B cell (primary cell): ENCODE results near the gene COA8. TPM values are rescaled to one million over a fixed set of nuclear protein-coding genes. Genes with fewer than 3 reads are reported as not detected.
A peak's percentile ranks its signal among the peaks of the same experiment; 100 is the strongest.

Experiments used
- ATAC-seq: fragments of 200-7000 bp; cut with Tn5 transposase; one replicate; pipeline ENCODE4 v1.10.0; 2021; ENCODE audit warnings: low read depth, mild to moderate bottlenecking, moderate number of reproducible peaks, moderate library complexity
- CTCF ChIA-PET: fragments of 350-600 bp; sonication (Branson Sonifier 250); formaldehyde crosslinking; loops from one replicate; lab custom pipeline; 2021; ENCODE audit warnings: antibody characterized with exemption, inconsistent platforms; lab: Charles Lee
- POLR2A ChIA-PET: fragments of 350-600 bp; sonication (Branson Sonifier 250); formaldehyde crosslinking; loops from one replicate; lab custom pipeline; 2021; ENCODE audit warnings: antibody characterized with exemption; lab: Charles Lee
- DNase-seq: peaks from one replicate; pipeline ENCODE4 v3.0.0; 2013
- H2AFZ ChIP-seq: 2 replicates; pipeline ENCODE4 v1.6.1; 2012; ENCODE audit warnings: mild to moderate bottlenecking, low read depth, low read length; ENCODE audit not compliant: insufficient read depth, poor library complexity, severe bottlenecking
- H3K27ac ChIP-seq, 2 donors: 1 replicate in 1 of 2; 2 replicates in 1 of 2; pipeline ENCODE4 v1.5.1; 2012 to 2013; ENCODE audit warnings: low read length in 2 of 2, mild to moderate bottlenecking in 2 of 2, moderate library complexity in 1 of 2
- H3K27me3 ChIP-seq, 4 experiments: fragments of 200-600 bp in 1 of 4; sonication (generic) in 1 of 4; replicated peaks in 1 of 4; 1 replicate in 2 of 4; 2 replicates in 2 of 4; pipeline versions ENCODE4 v1.6.1 to v1.7.0; 2013 to 2016; ENCODE audit warnings: low read length in 3 of 4, mild to moderate bottlenecking in 2 of 4, mixed read lengths in 1 of 4, moderate library complexity in 1 of 4; ENCODE audit not compliant: insufficient read depth in 4 of 4, control insufficient read depth in 3 of 4; ENCODE audit errors: control extremely low read depth in 1 of 4
- H3K36me3 ChIP-seq, 2 experiments: replicated peaks in 1 of 2; 1 replicate in 1 of 2; 2 replicates in 1 of 2; pipeline versions ENCODE4 v1.6.1 to v1.7.1; 2013; ENCODE audit warnings: low read length in 1 of 2; ENCODE audit not compliant: insufficient read depth in 2 of 2, control insufficient read depth in 1 of 2; ENCODE audit errors: control extremely low read depth in 1 of 2, extremely low read depth in 1 of 2
- H3K4me1 ChIP-seq, 2 donors: fragments of 200-600 bp in 1 of 2; sonication (generic) in 1 of 2; 1 replicate in 1 of 2; 2 replicates in 1 of 2; pipeline versions ENCODE4 v1.5.1 to v1.6.1; 2013 to 2017; ENCODE audit warnings: low read length in 2 of 2; ENCODE audit not compliant: control insufficient read depth in 2 of 2, insufficient read depth in 2 of 2
- H3K4me2 ChIP-seq: replicated peaks from 2 replicates; pipeline ENCODE3; 2012; ENCODE audit warnings: mild to moderate bottlenecking, low read depth, low read length; ENCODE audit not compliant: poor library complexity, severe bottlenecking
- H3K4me3 ChIP-seq, 5 experiments: fragments of 200-600 bp in 1 of 5; sonication (generic) in 1 of 5; 1 replicate in 3 of 5; 2 replicates in 2 of 5; pipeline versions ENCODE4 v1.5.1 to v1.7.0; 2011 to 2016; ENCODE audit warnings: low read length in 4 of 5, mild to moderate bottlenecking in 4 of 5, low read depth in 2 of 5, control low read depth in 1 of 5, moderate library complexity in 1 of 5; ENCODE audit not compliant: insufficient read depth in 1 of 5; ENCODE audit errors: control extremely low read depth in 1 of 5, extremely low read depth in 1 of 5
- H3K79me2 ChIP-seq: fragments of 200-600 bp; sonication (generic); one replicate; pipeline ENCODE4 v1.6.0; 2016; ENCODE audit warnings: low read length; ENCODE audit not compliant: control insufficient read depth, insufficient read depth
- H3K9ac ChIP-seq: fragments of 200-600 bp; sonication (generic); 2 replicates; pipeline ENCODE4 v1.6.1; 2017; ENCODE audit warnings: mild to moderate bottlenecking, low read length, moderate library complexity
- H3K9me3 ChIP-seq, 3 donors: one replicate each; pipeline versions ENCODE4 v1.6.1 to v1.7.1; 2013; ENCODE audit warnings: low read length in 2 of 3; ENCODE audit not compliant: control insufficient read depth in 2 of 3, insufficient read depth in 1 of 3; ENCODE audit errors: control extremely low read depth in 1 of 3
- H4K20me1 ChIP-seq: 2 replicates; pipeline ENCODE4 v1.6.0; 2012; ENCODE audit warnings: mild to moderate bottlenecking, low read length; ENCODE audit not compliant: insufficient read depth, control insufficient read depth, poor library complexity, severe bottlenecking
- H3K27ac Mint-ChIP-seq: one replicate; pipeline ENCODE4 v1.8.0; 2021; ENCODE audit warnings: mixed read lengths
- H3K27me3 Mint-ChIP-seq: one replicate; pipeline ENCODE4 v1.8.0; 2021; ENCODE audit warnings: mixed read lengths
- H3K4me1 Mint-ChIP-seq: one replicate; pipeline ENCODE4 v1.8.0; 2021; ENCODE audit warnings: mixed read lengths
- H3K4me3 Mint-ChIP-seq: one replicate; pipeline ENCODE4 v1.8.0; 2021; ENCODE audit warnings: mixed read lengths
- H3K9me3 Mint-ChIP-seq: one replicate; pipeline ENCODE4 v1.8.0; 2022; ENCODE audit warnings: mixed read lengths; ENCODE audit not compliant: insufficient read depth
- EZH2 ChIP-seq: IDR thresholded peaks from 2 replicates; pipeline ENCODE4 v1.6.1; 2012; ENCODE audit warnings: borderline replicate concordance, low read depth, mild to moderate bottlenecking, moderate library complexity, low read length; ENCODE audit not compliant: insufficient read depth, poor library complexity, severe bottlenecking
- WGBS: methylation state at CpG from one replicate; pipeline ENCODE4 v1.1.5; 2013; ENCODE audit warnings: missing lambda C conversion rate; ENCODE audit not compliant: insufficient coverage; 5-methylcytosine and 5-hydroxymethylcytosine counted together
- intact Hi-C: fragments of 100-400 bp; cut with micrococcal nuclease; formaldehyde crosslinking; loops from one replicate; pipeline ENCODE4 v1.10.0; 2022
- polyA plus RNA-seq: library from polyadenylated mRNA; depleted of rRNA; stranded (reverse); fragments of >200 nt; gene quantifications from 2 replicates; pipeline ENCODE4 v1.2.3, GENCODE V29; 2012
- total RNA-seq, 2 donors: library from RNA; stranded (reverse); fragments of 120-200 nt in 1 of 2; gene quantifications; 1 replicate in 1 of 2; 2 replicates in 1 of 2; pipeline versions ENCODE4 v1.2.3 to v1.2.4, GENCODE V29; 2013 to 2022
- TF ChIP-seq, protein P1 (sequence below): fragments of 200-600 bp; IDR thresholded peaks from one replicate; pipeline ENCODE4 v1.8.0; 2022; ENCODE audit warnings: antibody characterized with exemption, mild to moderate bottlenecking

COA8 gene
- total and polyA plus RNA-seq, 2 donors (not counting 1 experiment from before 2014, with no cell fraction given), result 7.5 to 24.9 TPM

DNA sequence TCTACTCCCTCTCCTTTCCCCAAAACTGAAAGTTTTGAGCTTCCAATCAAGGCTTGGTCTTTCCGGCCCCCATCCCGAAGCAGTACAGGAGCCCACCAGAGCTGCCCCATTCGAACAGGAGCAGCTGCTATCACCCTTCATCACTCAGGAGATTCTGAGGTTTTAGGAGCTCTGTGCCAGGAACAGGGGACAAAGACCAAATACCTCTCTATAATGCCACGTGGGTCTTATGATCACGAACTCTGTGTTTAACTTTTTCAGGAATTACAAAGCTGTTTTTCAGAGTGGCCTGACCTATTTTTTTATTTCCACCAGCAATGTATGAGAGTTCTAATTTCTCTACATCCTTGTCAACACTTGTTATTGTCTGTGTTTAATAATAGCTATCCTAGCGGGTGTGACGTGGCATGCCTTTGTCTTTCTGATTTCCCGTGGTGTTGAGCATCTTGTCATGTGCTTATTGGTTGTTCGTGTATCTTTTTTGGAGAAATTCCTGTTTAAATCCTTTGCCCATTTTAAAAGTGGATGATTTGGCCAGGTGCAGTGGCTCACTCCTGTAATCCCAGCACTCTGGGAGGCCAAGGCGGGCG lies 21.7 kb downstream of the COA8 start:
- Mint-ChIP-seq H3K9me3 (no peaks in the 10 kb centered on the region), H3K4me1 (no peaks in the 10 kb centered on the region), H3K27ac (no peak overlapping the region), H3K4me3 (no peak overlapping the region), H3K27me3 (no peaks in the 10 kb centered on the region)
- WGBS, result 98% methylated on average over 7 of the region's 11 CpGs
- Histone ChIP-seq H4K20me1 (peaks cover 7% of the 10 kb centered on the region), H3K27ac (no peak overlapping the region), H3K36me3 (peaks cover 0 to 12% of the 10 kb centered on the region in 2 experiments), H3K27me3 (no peaks in the 10 kb centered on the region), H3K79me2 (no peaks in the 10 kb centered on the region), H3K4me1 (no peaks in the 10 kb centered on the region), H3K4me3 (no peak overlapping the region), H3K9me3 (no peaks in the 10 kb centered on the region), H3K4me2 (no peak overlapping the region), H2AFZ (no peak overlapping the region), H3K9ac (no peak overlapping the region)
- POLR2A ChIA-PET, result no interaction called here
- no peak for ATAC-seq
- no peak for DNase-seq
- TF ChIP-seq, protein P1, sequence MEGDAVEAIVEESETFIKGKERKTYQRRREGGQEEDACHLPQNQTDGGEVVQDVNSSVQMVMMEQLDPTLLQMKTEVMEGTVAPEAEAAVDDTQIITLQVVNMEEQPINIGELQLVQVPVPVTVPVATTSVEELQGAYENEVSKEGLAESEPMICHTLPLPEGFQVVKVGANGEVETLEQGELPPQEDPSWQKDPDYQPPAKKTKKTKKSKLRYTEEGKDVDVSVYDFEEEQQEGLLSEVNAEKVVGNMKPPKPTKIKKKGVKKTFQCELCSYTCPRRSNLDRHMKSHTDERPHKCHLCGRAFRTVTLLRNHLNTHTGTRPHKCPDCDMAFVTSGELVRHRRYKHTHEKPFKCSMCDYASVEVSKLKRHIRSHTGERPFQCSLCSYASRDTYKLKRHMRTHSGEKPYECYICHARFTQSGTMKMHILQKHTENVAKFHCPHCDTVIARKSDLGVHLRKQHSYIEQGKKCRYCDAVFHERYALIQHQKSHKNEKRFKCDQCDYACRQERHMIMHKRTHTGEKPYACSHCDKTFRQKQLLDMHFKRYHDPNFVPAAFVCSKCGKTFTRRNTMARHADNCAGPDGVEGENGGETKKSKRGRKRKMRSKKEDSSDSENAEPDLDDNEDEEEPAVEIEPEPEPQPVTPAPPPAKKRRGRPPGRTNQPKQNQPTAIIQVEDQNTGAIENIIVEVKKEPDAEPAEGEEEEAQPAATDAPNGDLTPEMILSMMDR, result no peak
- no peak for TF ChIP-seq EZH2
- CTCF ChIA-PET, result interaction anchor here (1.3 kb wide), 1 partner anchor 11 kb away, joined by 3 read pairs; no protein-coding TSS in a partner anchor
- intact Hi-C loops, result no loop called here

DNA sequence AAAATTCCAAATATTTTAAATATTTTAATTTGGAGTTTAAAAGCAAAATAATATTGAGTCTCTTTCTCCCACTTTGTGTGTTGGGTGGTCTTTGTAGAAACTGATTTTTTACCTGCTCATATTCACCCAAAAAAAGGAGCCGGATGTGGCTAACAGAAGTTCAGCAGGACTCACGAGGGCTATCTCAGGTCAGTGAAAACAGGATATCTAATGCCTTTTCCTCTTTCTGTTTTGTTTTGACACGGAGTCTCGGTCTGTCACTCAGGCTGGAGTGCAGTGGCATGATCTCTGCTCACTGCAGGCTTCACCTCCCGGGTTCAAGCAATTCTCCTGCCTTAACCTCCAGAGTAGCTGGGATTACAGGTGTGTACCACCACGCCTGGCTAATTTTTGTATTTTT lies 30.8 kb downstream of the COA8 start:
- intact Hi-C loops, result no loop called here
- Histone ChIP-seq H3K9me3 (no peaks in the 10 kb centered on the region), H3K27ac (peak overlapping the region in 1 of 2 donors; percentile 3), H3K27me3 (no peaks in the 10 kb centered on the region), H2AFZ (no peak overlapping the region), H3K4me2 (peak overlapping the region; percentile 58), H3K36me3 (peaks cover 0 to 11% of the 10 kb centered on the region in 2 experiments), H3K4me1 (peaks cover 6 to 12% of the 10 kb centered on the region in 2 donors), H3K9ac (peak overlapping the region; percentile 29), H4K20me1 (no peaks in the 10 kb centered on the region), H3K4me3 (peak overlapping the region in 1 of 5 experiments; percentile 14), H3K79me2 (no peaks in the 10 kb centered on the region)
- ChIA-PET POLR2A (interaction anchor here (0.7 kb wide), 1 partner anchor 83 kb away, joined by 3 read pairs; no protein-coding TSS in a partner anchor), CTCF (interaction anchor here (0.7 kb wide), 1 partner anchor 149 kb away, joined by 4 read pairs; no protein-coding TSS in a partner anchor)
- Mint-ChIP-seq H3K9me3 (no peaks in the 10 kb centered on the region), H3K4me1 (peaks cover 8% of the 10 kb centered on the region), H3K27me3 (no peaks in the 10 kb centered on the region), H3K4me3 (peak overlapping the region; percentile 67), H3K27ac (no peak overlapping the region)
- TF ChIP-seq, protein P1, result no peak
- no peak for TF ChIP-seq EZH2
- DNase-seq, result peak; percentile 27
- WGBS, result 47% methylated on average over 4 of the region's 6 CpGs
- peak; percentile 57 for ATAC-seq
